ENCODE results near the gene RIPOR3. TPM values are rescaled to one million over a fixed set of nuclear protein-coding genes. Genes with fewer than 3 reads are reported as not detected.

Gene RIPOR3
- total RNA-seq, 4 donors from 2014 or later: 1.8 to 12.7 (median 4.9) TPM

DNA sequence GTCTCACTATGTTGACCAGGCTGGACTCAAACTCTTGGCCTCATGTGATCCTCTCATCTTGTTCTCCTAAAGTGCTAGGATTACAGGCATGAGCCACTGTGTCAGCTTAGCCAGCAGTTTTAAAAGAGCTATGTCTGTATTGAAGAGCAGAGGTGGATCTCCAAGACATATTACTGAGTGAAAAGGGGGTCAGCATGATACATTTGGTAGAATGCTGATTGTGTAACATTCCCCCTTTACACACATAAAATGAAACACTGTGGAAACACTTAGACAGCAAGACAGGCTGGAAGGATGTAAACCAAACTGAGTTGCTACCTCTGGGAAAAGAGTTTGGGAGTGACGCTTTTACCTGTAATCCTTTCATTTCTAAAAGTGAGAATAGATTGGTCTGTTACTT lies 1.7 kb upstream of the RIPOR3 start:
- no peak for DNase-seq (ENCODE audit: low spot score in 2 of 2)
- H3K4me3 ChIP-seq (ENCODE audit: low read depth, poor library complexity, severe bottlenecking): no peak overlapping the region
- WGBS, 2 donors: 93 to 95% methylated on average over 1 of the region's 1 CpG
- intact Hi-C loops (cut with DNase I; ENCODE audit: low total_unique reads): no loop called here
- TF ChIP-seq, protein P1, sequence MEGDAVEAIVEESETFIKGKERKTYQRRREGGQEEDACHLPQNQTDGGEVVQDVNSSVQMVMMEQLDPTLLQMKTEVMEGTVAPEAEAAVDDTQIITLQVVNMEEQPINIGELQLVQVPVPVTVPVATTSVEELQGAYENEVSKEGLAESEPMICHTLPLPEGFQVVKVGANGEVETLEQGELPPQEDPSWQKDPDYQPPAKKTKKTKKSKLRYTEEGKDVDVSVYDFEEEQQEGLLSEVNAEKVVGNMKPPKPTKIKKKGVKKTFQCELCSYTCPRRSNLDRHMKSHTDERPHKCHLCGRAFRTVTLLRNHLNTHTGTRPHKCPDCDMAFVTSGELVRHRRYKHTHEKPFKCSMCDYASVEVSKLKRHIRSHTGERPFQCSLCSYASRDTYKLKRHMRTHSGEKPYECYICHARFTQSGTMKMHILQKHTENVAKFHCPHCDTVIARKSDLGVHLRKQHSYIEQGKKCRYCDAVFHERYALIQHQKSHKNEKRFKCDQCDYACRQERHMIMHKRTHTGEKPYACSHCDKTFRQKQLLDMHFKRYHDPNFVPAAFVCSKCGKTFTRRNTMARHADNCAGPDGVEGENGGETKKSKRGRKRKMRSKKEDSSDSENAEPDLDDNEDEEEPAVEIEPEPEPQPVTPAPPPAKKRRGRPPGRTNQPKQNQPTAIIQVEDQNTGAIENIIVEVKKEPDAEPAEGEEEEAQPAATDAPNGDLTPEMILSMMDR (IDR thresholded peaks at IDR 0.05): no peak
- no peak for TF ChIP-seq POLR2A (IDR thresholded peaks at IDR 0.05)

DNA sequence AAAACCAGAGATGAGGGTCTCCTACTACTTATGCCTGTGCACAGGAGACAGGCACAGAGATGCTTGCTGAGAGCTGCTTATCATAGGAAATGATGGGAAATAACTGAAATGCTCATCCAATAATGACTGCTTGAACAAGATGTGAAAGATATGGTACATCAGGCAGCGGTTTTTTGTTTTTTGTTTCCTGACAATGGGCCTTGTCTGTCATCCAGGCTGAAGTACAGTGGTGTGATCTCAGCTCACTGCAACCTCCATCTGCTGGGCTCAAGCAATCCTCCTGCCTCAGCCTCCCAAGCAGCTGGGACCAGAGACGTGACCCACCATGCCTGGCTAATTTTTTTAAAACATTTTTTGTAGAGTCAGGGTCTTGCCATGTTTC lies 1.2 kb upstream of the RIPOR3 start:
- intact Hi-C loops (cut with DNase I; ENCODE audit: low total_unique reads): no loop called here
- TF ChIP-seq, protein P1 (IDR thresholded peaks at IDR 0.05): no peak
- TF ChIP-seq POLR2A (IDR thresholded peaks at IDR 0.05): no peak
- DNase-seq (ENCODE audit: low spot score in 2 of 2): no peak
- H3K4me3 ChIP-seq (ENCODE audit: low read depth, poor library complexity, severe bottlenecking): no peak overlapping the region
- 73 to 80% methylated on average over 2 of the region's 2 CpGs for WGBS, 2 donors

- peak in 1 of 2 donors; percentile 61 for DNase-seq (ENCODE audit: low spot score in 2 of 2)
- no peak for TF ChIP-seq POLR2A (IDR thresholded peaks at IDR 0.05)
- TF ChIP-seq, protein P1 (IDR thresholded peaks at IDR 0.05): no peak
- no peak overlapping the region for H3K4me3 ChIP-seq (ENCODE audit: low read depth, poor library complexity, severe bottlenecking)
- 42% methylated on average over 23 of the region's 23 CpGs for WGBS, 2 donors
- intact Hi-C loops (cut with DNase I; ENCODE audit: low total_unique reads): no loop called here
These were observed 520 bp upstream of the RIPOR3 start for GRCh38 chr20:50691573-50692551.

DNA sequence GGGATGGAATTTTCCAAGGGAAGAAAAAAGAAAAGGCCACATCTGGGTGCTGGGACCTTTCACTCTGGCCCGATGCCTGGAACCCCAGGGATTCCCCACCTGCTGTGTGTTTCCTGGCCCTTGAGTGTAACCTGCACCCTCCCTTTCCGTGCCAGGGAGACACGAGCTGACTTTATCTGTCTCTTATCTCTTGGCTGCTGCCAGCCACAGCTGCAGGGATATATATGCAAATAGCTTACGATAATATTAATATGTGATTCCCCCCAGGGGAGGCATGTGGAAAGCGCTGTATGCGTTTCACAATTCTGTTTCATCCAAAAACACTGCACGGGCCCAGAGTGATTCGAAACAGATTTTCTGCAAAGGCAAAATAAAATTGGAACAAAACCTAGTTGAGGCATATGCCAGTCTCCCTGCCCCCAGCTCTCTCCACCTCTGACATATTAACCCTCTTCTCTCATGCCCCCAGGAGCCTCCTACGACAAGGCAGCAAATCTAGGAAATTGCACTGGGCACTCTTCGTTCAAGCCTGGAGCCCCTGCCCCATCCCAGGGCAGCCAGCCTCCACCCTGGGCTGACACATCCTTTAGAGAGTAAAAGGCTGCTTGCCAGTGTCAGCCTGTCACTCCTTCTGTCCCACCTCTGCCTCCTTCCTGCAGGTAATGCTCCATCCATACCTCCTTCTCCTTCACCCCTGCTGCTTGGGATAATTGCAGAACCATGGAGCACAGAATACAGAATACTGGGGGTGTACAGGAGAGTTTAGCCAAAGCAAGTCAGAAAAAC lies 1.3 kb downstream of the RIPOR3 start:
- no peak overlapping the region for H3K4me3 ChIP-seq (ENCODE audit: low read depth, poor library complexity, severe bottlenecking)
- intact Hi-C loops (cut with DNase I; ENCODE audit: low total_unique reads): no loop called here
- TF ChIP-seq POLR2A (IDR thresholded peaks at IDR 0.05): no peak
- TF ChIP-seq, protein P1 (IDR thresholded peaks at IDR 0.05): no peak
- 17 to 20% methylated on average over 10 of the region's 10 CpGs for WGBS, 2 donors
- DNase-seq (ENCODE audit: low spot score in 2 of 2): peak in 1 of 2 donors; percentile 22

- intact Hi-C loops (cut with DNase I; ENCODE audit: low total_unique reads): no loop called here
- no peak for DNase-seq (ENCODE audit: low spot score in 2 of 2)
- TF ChIP-seq, protein P1 (IDR thresholded peaks at IDR 0.05): no peak
- no peak for TF ChIP-seq POLR2A (IDR thresholded peaks at IDR 0.05)
- 87% methylated on average over 8 of the region's 8 CpGs for WGBS, 2 donors
- H3K4me3 ChIP-seq (ENCODE audit: low read depth, poor library complexity, severe bottlenecking): no peak overlapping the region
These were observed 2.9 kb downstream of the RIPOR3 start for GRCh38 chr20:50688256-50688975.

Data from lower leg skin (tissue), 4 donors.